ENCODE data around the gene IL2RA.
"Not testable (repeated sequence)": the region's sequence is repeated elsewhere in the genome, so short reads cannot be mapped to it uniquely, and the experiment has no call there.

- TF ChIP-seq POLR2AphosphoS5 (IDR thresholded peaks at IDR 0.05; ENCODE audit: borderline replicate concordance, low read depth, low read length); EZH2 (IDR thresholded peaks at IDR 0.05): not testable (repeated sequence)
Measured at GRCh38 chr10:6043377-6043776, 18.8 kb downstream of the IL2RA start.
